ENCODE results near the gene GPAT2.
"Not testable (repeated sequence)": the region's sequence is repeated elsewhere in the genome, so short reads cannot be mapped to it uniquely, and the experiment has no call there.

GPAT2 gene

DNA sequence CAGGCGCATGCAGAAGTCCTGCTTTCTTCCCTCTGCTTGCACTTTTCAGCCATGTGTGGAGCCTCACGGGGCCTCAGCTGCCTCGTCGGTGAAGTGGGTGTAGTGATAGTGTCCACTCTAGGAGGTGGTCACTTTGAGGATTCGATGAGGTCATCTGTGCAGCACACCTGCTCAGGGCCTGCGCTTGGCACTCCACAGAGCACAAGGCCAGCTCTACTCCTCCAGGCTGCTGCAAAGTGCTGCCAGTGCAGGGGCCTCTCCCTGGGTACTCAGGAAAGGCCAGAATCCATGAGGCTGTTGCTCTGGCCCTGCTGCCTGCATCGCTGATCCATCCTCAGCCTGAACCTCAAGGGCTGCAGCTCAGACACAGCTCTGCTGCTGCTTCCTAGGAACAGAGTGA, 31.8 kb upstream of the GPAT2 start:
- H3K4me3 ChIP-seq (ENCODE audit: low read length): not testable (repeated sequence)

DNA sequence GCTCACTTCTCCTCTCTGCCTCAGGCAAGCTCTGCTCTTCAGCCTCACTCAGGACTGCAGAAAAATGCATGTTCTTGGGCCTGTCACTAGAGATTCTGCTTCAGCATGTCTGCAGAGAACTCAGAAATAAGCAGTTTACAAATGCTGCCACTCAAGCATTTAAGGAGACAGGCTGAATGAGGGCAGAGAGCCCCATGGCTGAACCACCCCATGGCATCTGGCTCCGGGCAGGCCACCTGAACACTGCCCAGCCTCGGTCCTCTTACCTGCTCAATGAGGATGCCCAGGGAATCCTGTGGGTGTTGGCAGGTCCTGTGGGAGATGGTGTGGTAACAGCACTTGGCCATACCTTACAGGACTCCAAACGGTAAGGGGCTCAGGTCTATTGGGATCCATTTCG, 31.2 kb upstream of the GPAT2 start:
- H3K4me3 ChIP-seq (ENCODE audit: low read length): not testable (repeated sequence)

DNA sequence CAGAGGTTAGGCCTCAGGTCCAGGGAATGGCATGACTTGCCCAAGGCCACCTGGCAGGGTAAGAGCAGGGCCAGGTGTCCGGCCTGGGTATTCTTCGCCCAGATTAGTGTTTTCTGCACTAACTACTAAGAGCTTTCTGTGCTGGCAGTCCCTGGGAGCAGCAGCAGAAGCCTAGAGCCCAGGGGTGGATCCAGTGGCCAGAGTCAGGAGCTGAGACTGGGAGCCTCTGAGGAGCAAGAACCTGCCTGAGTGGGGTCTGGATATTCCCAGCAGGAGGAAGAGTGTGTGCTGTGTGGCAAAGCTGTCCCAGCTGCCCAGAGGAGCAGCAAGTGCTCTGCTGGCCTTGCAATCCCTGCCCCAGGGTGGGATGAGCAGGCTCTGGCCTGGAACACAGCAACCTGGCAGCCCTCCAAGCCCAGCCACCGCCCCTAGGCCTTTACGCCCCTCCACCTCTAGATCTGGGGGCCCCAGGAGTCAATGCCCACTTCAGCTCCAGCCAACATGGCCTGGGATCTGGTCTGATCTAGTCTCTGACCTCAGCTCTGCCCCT, 30.7 kb upstream of the GPAT2 start:
- no peak overlapping the region for H3K4me3 ChIP-seq (ENCODE audit: low read length)
- no peak for TF ChIP-seq ZNF274 (IDR thresholded peaks at IDR 0.05; ENCODE audit: low read depth, low read length)

DNA sequence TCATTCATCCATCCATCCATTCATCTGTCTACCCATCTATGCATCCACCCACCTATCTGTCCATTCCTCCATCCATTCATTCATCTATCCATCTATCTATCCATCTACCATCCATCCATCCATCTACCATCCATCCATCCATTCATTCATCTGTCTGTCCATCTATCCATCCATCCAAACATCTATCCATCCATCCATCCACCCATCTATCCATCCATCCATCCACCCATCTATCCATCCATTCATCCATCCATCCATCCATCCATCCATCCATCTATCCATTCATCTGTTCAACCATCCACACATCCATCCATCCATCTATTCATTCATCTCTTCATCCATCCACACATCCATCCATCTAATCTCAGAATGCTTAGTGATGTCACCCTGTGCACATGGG, 30.0 kb upstream of the GPAT2 start:
- H3K4me3 ChIP-seq (ENCODE audit: low read length): not testable (repeated sequence)

DNA sequence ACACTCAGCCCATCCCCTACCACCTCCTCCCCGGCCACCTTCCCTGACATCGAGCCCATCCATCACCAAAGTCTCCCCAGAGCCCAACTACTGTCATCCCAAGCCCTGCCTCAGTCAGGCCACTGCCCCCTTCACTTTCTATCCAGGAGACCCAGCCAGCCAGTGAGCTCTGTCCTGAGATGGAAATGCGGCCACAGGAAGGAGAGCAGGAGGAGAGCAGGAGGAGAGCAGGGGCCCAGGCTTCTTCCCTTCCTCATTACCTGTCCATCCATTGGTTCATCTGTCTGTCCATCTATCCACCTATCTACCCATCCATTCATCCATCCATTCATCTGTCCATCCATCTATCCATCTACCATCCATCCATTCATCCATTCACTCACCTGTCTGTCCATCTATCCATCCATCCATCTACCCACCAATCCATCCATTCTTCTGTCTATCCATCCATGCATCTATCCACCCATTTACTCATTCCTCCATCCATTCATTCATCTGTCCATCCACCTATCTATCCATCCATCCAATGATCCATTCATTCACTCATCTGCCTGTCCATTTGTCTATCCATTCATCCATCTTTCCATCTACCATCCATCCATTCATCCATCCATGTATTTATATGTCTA, 29.4 kb upstream of the GPAT2 start:
- not testable (repeated sequence) for H3K4me3 ChIP-seq (ENCODE audit: low read length)

DNA sequence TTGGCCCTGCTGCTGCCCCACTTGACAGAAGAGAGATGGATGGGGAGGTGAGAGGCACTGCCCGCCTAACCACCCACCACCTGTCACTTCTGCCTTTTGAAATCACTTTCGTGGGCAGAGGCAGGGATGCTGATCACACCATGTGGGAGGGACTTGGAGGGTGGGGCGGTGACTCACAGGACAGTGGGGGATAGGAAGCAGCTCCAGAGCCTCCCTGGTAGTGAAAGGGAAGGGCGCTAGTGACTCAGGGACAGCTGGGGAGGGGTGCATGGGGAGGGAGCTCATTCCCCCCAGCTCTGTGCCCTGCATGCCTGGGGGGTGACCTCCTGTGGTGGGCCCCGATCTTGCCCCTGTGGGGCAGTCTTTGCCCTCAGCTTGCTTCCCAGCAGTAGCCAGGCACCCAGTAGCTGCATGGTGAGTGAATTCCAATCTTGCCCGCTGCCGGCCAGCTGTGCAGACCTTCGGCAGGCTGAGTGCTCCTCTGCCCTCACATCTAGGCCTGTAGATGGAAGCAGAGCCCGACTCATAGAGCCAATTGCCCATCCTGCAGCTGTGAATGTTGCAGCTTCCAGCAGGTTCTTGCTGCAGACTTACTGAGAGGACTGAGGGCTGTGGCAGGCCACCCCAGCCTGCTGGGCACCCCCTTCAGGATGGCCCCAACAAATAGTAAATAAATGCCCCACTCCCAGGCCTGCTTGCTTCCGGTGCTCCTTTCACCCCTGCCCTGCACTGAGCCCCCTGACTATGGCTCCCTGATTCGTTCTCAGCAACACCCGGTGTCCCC, 28.6 kb upstream of the GPAT2 start:
- not testable (repeated sequence) for H3K4me3 ChIP-seq (ENCODE audit: low read length)

DNA sequence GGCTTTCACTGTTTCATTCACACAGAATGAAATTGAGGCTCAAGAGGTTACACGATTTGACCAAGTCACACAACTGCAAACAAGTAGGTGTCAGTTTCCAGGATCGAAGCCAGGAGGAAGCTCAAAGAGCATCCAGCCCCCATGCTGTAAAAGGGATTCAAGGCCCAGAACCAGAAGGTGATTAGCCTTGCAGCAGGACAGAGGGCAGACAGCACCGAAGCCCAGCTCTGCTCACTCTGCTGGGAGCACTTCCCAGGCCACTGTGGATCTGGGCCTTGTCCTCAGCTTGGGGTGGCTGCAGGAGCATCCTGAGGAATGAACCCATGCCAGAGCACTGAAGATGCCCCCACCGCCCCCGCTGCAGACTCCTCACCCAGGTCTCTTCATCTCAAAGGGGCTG, 27.8 kb upstream of the GPAT2 start:
- not testable (repeated sequence) for H3K4me3 ChIP-seq (ENCODE audit: low read length)

DNA sequence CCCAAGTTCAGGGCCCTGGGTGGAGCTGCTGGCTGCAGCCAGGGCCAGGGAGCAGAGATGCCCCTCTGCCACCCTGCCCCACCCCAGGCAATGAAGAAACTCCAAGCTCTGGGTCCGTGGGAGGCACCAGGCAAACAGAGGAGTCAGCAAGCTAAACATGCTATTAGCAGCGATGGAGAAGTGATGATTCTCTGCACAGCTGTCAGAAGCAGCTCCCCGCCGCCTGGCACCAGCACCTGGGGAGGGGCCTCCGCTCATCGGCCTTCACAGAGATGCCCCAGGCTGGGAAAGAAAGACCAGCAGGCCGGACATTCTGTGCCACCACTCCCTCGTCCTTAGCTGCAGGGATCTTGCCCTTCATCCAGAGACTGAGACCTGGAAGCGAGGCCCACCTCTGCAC, 27.2 kb upstream of the GPAT2 start:
- not testable (repeated sequence) for H3K4me3 ChIP-seq (ENCODE audit: low read length)

DNA sequence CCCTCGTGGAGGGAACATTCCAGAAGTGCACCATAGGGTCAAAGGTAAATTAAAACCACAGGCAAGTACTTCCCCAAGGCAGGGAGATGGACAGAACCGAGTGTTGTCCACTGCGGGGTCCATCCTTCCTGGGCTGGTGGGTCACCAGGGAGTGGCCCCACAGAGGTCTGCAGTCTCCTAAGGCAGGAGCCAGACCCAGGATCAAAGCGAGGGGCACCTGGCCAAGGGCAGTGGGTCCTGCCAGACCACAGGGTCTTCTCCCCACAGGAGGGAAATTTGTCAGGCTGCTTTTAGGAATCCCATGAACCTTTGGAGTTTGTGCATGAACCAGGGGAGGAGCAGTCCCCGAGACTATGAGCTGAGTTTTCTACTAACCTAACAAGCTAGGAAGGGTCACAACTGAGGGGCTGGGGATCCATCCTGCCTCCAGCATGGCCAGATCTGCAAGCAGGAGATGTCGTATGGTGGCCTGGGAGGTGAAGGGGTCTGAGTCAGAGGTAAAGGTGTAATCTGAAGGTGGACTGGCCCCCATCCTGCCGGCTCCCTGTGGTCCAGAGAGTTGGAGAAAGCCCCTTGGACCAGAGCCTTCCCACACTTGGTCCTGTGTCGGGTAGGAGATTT, 26.6 kb upstream of the GPAT2 start:
- H3K4me3 ChIP-seq (ENCODE audit: low read length): not testable (repeated sequence)

DNA sequence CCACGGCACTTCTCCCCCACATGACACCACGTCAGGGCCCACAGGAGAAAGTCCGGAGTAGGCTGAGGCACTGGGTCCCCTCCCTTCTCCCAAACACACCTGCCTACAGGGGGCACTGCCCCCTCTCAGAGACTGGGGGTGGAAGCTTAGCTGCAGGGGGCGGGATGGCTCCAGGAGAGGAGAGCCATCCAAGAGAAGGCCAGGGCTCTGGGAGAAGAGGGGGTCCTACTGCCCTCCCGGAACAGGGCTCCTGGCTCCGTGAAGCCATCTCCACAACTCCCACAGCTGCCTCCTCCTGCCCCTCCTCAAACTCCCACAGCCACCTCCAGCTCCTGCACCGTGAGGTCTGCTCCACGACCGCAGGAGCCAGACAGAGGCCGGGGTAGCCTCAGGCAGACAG, 25.6 kb upstream of the GPAT2 start:
- H3K4me3 ChIP-seq (ENCODE audit: low read length): not testable (repeated sequence)

DNA sequence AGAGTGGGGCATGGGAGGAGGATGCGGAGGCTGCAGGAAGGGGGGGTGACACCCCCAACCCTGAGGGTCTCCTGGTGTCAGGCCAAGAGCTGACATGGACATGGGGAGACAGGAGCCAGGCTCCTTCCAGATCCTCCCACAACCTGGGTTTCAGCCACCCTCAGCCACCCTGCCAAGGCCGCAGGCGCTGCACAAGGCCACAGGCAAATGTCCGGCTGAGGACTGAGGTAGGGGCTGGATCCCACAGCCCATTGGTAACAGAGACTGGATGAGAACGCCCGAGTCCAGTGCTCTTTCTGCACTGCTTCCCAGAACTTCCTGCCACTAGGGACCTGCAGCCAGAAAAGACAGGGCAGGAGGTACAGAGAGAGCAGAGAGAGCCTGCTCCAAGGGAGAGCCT, 24.7 kb upstream of the GPAT2 start:
- not testable (repeated sequence) for H3K4me3 ChIP-seq (ENCODE audit: low read length)

DNA sequence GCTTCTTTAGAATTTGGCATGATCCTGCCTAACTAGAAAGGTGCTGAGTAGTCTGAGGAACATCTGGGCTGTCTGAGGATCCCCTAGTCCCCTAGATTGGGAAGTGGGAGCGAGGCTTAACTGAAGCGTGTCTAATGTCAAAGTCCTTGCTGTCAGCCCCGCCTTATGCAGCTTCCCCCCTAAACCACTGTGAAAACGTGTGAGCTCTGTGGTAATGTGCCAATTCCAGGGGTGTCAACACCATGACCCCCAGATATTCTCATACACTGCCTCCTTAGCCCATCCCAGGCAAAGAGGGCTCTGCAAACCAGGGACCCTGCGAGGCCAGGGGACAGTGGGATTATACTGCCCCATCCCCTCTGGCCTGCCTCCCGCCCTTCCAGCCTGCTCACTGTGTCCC, 21.1 kb upstream of the GPAT2 start:
- not testable (repeated sequence) for H3K4me3 ChIP-seq (ENCODE audit: low read length)

DNA sequence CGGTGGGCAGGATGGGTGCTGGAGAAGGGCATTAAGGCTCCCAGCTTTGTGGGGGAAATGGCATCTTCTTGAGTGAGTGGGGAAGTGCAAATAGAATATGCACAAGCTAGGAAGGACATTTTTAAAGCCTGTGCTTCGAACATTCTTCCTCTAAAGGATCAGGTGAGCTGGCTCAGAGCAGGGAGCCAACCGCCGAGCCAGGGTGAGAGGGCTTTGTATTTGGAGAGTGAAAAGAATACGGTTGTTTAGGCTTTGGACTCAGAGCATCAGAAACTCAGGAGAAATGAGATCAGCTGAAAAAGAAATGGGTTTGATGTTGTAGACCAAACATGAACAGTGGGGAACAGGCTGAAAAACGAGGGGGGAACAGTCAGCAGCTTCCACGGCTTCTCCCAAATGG, 19.8 kb upstream of the GPAT2 start:
- not testable (repeated sequence) for H3K4me3 ChIP-seq (ENCODE audit: low read length)

DNA sequence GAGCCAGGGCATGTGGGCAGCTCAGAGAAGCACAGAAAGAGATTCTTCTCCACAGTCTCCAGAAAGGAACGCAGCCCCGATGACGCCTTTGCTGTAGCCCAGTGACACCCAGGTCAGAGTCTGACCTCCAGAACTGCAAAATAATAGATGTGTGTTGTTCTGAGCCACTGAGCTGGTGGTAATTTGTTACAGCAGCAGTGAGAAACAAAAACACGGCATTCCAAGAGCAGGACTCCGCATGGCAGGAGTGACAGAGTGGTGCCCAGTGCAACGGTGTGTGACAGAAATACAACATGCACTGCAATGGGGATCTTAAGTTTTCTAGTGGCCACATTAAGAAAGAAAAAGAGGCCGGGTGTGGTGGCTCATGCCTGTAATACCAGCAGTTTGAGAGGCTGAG, 18.7 kb upstream of the GPAT2 start:
- not testable (repeated sequence) for H3K4me3 ChIP-seq (ENCODE audit: low read length)

DNA sequence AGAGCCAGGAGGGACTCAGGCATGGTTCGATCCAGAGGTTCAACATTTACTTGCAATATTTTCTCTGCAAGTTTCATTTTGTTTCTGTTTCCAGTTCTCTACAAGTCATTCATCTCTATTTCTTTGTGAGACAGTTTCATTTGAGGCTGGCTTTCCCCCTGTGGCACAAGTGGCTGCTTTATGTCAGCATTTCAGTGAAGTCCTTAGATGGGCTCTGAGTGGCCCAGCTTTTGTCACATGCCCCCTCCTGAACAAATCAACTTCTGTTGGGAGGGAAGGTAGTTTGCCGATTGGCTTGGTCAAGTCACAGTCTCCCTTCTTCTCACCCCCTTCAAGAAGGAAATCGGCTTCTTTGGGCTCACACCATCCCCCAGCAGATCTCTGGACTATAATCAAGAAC, 17.9 kb upstream of the GPAT2 start:
- not testable (repeated sequence) for H3K4me3 ChIP-seq (ENCODE audit: low read length)

DNA sequence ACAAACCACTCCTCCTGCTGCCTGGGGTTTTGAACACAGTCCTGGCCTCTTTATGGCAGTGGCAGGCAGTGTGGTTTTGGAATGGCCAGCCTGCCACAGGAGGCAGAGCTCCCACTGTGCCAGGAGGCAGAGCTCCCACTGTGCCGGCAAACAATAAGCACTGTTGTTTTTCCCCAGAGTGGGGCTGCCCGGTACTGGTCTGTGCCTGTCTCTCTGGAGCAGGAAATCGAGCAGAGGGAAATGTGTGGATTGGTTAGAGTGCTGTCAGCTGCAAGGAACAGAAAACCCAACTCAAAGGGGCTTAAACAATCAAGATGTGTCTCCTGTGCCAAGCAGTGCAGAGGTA, 15.2 kb upstream of the GPAT2 start:
- not testable (repeated sequence) for H3K4me3 ChIP-seq (ENCODE audit: low read length)

DNA sequence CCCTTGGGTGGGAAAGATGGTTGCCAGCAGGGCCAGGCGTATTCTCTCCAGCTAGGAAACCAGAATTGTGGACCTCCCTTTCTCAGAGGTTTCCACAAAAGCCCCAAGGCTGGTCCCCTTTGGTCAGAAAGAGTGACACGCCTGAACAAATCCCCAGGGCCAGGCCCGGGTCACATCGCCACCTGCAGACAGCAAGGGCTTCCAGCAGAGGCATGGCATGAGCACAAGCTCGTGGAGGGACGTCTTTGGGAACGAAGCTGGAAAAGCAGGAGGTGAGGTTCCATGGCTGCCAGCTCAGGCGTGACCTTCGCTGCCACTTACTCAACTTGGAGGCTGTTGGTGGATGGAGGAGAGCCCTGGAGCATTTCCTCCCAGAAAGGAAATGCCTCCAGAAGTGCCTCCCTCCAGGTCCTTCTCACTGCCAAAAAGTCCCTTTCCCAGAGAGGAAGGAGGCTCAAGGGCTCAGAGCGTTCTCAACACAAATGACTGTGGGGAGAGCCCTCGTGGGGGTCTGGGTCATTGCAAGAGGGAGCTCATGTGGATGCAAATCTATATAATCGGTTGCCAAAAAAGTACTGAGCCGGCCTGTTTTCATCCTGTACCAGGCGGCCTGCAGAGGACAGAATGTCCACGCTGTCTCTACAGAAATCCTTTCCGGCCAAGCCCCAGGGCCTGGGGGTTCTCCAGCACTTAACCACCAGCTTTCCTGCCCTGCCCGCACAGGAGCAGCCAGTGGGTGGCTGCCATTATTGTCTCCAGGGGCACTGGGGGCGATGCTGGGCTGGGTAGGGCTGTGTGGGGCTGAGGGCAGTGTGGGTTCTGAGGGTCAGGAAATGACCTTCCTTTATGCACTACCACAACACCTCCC, 14.6 kb upstream of the GPAT2 start:
- not testable (repeated sequence) for H3K4me3 ChIP-seq (ENCODE audit: low read length)

DNA sequence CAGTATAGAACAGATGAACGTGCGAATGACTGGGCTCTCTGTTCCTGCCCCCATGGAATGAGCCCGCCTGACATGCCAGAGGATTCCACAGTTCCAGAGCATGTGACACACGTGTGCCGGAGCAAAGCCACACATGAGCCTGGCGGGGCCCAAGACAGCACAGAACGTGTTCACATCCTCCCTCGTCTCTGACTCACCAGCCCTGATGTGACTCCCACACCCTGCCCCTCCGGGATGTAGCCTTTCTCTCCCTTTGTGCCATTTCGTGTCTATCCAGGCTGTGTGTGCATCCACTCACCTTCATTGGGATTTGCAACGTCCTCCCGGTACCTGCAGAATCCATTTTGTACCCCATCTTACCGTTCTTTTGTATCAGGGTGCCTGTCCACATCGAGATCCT, 838 bp upstream of the GPAT2 start:
- H3K4me3 ChIP-seq (ENCODE audit: low read length): not testable (repeated sequence)

DNA sequence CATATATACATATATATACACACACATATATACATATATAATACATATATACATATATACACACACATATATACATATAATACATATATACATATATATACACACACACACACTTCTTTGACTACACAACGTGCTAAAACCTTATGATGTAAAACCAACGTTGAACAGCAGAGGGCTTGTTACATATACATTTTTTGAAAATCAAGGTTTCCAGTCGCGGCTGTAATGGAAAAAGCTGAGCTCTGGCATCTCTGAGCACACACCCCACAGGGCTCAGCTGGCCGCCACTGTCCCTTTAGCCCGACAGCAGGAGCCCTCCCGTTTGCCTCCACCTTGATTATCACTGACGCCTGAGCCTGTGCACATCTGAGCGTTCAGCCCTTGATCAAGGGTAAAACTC, 719 bp downstream of the GPAT2 start:
- H3K4me3 ChIP-seq (ENCODE audit: low read length): not testable (repeated sequence)

DNA sequence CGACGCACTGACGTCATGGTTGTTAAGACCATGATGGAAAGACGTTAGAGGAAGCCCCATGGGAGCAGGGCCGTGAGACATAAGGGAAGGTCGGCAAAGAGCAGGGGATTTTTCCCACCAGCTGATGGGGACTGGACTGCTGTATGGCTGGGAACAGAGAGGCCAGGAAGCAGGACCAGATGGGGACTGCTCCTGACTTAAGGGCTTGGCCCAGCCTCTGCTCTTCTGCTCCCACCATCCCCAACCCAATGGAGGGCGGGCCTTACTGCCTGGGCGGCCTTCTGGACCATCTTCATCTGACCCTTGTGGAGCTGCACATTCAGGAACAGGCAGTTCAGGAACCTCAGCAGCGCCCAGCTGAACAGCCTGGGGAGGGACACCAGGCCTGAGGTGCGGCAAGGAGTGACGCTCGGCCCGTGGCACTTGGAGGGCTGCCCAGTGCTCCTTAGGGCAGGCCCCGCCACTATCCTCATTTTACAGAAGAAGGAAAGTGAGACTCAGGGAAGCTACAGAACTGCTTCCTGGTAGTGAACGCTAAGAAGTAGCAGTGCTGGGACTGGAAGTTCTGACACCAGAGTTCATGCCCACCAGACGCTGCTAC, 6.9 kb downstream of the GPAT2 start:
- H3K4me3 ChIP-seq (ENCODE audit: low read length): not testable (repeated sequence)

DNA sequence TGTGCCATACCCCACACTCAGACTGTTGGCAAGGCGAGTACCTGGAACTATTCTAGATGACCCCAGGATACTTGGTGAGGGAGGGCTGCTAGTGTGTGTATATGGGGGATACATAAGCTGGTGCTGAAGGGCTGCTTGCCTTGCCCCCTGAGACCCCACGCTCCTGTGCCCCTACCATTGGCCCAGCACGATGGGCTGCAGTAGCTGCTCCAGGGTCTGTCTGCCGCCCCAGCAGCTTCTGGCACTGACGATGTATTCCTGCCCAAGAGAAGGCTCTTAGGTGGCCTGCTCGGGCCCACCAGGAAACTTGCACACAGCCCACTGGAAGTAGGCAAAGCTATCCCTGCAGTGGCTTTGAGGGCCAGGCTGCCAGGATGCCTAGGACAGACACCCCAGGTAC, 9.0 kb downstream of the GPAT2 start:
- not testable (repeated sequence) for H3K4me3 ChIP-seq (ENCODE audit: low read length)

All from GM08714 (cell line).